HG02678 (cell line): Measurements from ENCODE around the gene PDZD4.

ENCODE experiments used
- ATAC-seq: cut with Tn5 transposase; IDR thresholded peaks from one replicate; pipeline ENCODE4 v1.9.1; 2021; ENCODE audit warnings: mild to moderate bottlenecking, moderate library complexity; ENCODE audit not compliant: unreplicated experiment

PDZD4 gene

DNA sequence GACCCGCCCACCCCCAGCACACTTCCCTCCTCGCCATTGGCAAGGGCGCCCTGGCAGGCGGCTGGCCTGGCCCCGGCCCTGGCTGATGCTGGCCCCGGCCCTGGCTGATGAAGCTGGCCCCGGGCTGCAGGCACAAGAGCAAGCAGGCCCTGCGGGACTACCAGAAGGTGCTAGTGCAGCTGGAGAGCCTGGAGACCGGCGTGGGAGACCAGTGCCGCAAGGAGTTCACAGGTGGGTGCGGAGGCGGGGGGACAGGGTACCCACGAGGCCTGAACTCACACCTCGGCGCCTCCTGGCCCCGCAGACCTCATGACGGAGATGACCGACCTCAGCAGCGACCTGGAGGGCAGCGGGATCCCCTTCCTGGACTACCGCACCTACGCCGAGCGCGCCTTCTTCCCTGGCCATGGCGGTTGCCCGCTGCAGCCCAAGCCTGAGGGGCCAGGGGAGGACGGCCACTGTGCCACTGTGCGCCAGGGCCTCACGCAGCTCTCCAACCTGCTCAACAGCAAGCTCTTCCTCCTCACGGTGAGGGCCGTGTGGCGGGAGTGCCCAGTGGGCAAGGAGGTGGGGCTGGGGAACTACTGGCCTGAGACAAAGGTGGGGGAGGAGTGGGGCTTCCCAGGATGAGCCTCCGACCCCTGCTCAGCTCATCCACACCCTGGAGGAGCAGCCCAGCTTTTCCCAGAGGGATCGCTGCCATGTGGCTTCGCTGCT is 55.6 kb downstream of the PDZD4 start:
- ATAC-seq = no peak

DNA sequence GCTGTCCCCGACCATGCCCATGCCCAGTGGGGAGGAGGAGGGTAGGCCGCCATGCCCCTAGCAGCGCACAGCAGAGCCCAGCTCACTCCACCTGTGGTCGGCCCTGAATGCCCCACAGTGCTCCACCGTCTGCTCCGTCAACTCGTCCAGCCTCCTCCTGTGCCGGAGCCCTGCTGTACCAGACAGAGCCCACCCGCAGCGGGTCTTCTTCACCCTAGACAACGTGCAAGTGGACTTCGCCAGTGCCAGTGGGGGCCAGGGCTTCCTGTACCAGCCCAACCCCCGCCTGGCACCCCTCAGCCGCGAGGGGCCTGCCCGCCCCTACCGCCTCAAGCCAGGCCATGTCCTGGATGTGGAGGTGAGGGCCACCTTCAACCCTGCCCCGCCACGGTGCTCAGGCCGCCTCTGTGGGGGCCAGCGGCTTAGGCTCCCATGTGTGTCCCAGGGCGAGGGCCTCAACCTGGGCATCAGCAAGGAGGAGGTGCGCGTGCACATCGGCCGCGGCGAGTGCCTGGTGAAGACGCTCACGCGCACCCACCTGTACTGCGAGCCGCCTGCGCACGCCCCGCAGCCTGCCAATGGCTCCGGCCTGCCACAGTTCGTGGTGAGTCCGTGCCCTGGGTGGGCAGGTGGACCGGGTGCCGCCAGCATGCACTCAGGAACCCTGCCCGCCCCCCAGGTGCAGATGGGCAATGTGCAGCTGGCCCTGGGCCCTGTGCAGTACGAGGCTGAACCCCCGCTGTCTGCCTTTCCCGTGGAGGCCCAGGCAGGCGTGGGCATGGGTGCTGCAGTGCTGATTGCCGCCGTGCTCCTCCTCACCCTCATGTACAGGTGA is 56.4 kb downstream of the PDZD4 start:
- no peak for ATAC-seq

DNA sequence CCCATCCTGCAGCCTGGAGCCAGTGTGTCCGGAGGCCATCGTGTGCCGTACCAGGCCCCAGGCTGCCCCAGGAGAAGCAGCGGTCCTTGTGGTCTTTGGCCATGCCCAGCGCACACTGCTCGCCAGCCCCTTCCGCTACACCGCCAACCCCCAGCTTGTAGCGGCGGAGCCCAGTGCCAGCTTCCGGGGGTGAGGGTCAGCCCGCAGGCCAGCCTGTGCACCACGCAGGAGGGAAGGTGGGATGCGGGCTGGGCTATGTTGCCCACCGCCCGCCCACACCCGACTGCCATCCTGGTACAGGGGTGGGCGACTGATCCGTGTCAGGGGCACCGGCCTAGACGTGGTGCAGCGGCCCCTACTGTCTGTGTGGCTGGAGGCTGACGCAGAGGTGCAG is 57.1 kb downstream of the PDZD4 start:
- no peak for ATAC-seq

DNA sequence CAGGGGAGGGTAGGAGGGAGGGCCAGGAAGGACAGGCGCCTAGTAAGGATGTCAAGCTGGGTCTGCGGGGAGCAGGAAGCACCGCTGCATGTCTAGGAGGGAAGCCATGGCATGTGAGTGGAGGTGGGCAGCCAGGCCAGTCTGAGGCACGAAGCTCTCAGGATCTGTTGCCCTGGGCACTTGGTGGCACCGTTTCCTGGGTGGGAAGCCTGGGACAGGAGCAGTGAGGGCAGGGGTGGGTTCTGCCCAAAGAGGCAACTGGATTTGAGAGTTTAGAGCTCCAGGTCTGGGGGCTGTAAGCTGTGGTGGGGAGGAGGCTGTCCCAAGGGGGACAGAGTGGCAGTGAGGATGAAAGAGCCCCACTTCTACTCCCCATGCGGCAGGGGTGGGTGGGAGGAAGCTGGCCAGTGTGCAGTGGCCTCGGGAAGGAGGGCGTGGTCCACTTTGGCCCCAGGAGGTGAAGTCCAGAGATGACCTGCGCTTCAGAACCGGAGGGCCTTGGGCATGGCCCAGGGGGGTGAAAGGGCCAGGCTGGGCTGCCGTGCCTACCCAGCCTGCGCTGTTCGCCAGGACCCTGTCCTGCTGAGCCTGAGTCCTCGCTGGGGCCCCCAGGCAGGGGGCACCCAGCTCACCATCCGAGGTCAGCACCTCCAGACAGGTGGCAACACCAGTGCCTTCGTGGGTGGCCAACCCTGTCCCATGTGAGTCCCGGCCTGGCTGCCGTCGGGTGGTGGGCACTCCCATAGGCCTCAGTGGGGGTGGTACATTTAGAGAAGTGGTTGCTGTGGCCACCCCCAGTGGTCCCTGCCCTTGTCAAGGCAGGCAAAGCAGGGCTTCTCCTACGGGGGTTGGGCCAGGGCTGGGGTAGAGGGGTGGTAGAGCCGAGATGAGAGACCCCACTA is 57.8 kb downstream of the PDZD4 start:
- ATAC-seq = no peak

DNA sequence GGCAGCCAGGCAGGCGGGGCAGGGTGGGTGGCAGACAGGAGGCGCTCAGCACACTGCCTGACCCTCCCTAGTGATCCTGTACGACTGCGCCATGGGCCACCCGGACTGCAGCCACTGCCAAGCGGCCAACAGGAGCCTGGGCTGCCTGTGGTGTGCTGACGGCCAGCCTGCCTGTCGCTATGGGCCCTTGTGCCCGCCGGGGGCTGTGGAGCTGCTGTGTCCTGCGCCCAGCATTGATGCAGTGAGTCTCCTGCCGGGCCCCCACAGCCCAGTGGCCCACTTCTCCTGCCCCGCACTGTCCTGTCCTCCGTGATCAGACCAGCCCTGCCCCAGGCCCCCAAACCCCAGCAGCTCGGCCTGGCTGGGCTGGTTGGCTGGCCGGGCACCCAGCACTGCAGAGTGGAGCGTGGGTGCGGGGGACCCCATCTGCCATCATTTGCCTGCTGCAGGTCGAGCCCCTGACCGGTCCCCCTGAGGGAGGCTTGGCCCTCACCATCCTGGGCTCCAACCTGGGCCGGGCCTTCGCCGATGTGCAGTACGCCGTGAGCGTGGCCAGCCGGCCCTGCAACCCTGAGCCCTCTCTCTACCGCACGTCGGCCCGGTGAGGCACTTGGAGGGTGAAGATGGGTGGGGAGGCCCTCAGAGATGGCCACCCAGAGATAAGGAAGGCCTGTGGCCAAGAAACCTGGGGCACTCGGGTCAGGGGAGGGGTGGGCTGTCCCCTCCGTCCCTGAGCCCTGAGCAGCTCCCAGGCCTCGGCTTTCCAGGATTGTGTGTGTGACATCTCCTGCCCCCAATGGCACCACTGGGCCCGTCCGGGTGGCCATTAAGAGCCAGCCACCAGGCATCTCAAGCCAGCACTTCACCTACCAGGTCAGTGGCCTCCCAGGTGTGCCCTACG is 58.7 kb downstream of the PDZD4 start:
- no peak for ATAC-seq

DNA sequence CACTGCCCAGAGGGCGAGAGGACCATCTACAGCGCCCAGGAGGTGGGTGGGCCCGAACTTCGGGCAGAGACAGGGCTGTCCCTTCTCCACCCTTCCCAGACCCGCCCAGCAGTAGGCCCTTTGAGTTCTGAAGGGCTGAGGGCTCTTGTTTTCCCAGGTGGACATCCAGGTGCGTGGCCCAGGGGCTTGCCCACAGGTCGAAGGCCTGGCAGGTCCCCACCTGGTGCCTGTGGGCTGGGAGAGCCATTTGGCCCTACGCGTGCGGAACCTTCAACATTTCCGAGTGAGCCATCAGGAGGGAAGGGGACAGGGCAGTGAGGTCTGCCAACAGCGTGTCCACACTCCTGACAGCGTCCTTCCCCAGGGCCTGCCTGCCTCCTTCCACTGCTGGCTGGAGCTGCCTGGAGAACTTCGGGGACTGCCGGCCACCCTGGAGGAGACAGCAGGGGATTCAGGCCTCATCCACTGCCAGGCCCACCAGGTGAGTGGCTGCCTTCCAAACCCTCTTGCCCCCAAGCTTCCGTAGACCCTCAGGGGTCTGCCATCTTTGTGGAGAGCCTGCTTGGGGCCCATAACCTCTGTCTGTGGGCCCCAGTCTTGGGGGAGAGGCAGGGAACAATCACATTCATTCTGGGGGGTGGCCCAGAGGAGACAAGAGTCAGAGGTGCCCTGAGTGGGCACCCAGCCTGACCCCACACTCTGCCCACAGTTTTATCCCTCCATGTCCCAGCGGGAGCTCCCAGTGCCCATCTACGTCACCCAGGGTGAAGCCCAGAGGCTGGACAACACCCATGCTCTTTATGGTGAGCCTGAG is 59.5 kb downstream of the PDZD4 start:
- no peak for ATAC-seq

DNA sequence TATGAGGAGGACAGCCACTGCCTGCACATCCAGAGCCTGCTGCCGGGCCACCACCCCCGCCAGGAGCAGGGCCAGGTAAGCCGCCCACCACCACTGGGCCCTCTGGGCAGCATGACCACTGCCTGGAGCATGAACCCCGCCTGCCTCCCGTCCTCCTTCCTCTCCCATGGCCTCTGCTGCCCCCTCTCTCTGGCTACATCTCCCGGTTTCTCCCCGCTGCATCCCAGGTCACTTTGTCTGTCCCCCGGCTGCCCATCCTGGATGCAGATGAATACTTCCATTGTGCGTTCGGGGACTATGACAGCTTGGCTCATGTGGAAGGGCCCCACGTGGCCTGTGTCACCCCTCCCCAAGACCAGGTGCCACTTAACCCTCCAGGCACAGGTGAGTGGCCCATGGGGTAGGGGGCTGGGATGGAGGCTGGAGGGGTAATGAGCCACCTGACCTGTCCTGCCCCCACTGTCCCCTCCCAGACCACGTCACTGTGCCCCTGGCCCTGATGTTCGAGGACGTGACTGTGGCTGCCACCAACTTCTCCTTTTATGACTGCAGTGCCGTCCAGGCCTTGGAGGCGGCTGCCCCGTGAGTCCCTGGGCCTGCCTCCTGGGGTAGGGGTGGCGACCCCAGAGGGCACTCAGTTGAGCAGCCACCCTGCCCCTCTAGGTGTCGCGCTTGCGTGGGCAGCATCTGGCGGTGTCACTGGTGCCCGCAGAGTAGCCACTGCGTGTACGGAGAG is 60.3 kb downstream of the PDZD4 start:
- no peak for ATAC-seq

DNA sequence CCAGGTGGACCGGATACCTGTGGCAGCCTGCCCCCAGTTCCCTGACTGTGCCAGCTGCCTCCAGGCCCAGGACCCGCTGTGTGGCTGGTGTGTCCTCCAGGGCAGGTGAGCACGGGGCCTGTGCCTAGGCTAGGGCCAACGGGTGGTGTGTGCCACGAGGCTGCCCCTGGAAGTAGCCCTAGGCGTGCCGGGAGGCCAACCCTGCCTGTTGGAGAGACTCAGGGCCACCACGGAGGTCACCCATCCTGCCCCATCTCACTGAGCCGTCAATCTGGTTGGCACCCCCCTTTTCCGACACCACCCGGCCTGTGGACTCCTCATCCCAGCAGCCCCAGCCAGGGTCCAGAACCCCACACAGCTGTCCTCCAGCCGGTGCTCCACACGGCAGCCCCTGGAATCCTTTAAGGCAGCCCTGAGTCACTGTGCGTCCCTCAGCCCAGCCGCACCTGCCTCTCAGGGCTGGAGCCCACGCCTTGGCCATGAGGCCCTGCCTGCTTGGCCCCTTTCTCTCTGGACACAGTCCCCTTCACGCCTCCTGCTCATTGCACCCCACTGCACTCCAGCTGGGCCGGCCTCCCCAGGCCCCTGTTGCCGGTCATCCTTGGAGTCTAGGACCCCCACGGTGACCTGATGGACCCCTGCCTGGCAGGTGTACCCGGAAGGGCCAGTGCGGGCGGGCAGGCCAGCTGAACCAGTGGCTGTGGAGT is 61.0 kb downstream of the PDZD4 start:
- ATAC-seq = no peak

DNA sequence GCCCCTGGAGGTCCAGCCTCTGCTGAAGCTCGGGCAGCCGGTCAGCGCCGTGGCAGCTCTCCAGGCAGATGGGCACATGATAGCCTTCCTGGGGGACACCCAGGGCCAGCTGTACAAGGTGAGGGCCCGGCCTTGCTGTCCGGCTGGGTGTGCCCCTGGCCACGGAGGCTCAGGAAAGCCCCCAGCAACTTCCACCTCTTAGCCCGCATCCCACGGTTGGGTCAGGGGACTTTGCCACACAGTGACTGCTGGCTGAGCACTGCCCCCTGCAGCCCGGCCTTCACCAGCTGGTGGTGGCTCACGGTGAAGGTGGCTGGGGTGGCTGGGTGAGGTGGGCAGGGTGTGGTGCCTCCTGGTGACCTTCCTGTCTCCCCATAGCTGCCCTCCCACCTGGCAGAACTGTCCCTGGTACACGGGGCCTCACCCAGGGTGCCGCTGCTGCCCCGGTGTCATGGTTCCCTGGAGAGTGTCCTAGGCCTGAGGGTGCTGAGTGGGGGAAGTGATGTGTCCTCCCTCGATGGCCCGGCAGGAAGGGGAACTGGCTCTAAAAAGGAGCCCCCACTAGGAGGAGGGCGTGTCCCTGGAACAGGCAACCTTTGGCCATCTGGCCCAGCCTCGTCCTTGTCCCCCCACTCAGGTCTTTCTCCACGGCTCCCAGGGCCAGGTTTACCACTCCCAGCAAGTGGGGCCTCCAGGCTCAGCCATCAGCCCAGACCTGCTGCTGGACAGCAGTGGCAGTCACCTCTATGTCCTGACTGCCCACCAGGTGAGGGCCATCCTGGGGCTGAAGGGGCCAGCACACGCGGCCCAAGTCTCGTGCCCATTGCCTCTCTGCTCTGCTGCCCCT is 61.8 kb downstream of the PDZD4 start:
- no peak for ATAC-seq

DNA sequence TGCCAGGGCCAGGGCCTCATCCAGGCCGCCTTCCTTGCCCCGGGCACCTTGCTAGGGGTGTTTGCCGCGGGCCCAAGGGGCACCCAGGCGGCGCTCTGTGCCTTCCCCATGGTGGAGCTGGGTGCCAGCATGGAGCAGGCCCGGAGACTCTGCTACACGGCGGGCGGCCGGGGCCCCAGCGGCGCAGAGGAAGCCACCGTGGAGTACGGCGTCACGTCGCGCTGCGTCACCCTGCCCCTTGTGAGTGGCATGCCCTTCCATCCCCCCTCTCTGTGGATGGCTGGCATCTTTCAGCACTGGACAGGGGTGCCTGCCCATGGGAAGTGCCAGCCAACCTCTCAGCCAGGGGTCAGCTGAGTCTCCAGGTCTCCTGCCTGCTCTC is 62.7 kb downstream of the PDZD4 start:
- no peak for ATAC-seq

DNA sequence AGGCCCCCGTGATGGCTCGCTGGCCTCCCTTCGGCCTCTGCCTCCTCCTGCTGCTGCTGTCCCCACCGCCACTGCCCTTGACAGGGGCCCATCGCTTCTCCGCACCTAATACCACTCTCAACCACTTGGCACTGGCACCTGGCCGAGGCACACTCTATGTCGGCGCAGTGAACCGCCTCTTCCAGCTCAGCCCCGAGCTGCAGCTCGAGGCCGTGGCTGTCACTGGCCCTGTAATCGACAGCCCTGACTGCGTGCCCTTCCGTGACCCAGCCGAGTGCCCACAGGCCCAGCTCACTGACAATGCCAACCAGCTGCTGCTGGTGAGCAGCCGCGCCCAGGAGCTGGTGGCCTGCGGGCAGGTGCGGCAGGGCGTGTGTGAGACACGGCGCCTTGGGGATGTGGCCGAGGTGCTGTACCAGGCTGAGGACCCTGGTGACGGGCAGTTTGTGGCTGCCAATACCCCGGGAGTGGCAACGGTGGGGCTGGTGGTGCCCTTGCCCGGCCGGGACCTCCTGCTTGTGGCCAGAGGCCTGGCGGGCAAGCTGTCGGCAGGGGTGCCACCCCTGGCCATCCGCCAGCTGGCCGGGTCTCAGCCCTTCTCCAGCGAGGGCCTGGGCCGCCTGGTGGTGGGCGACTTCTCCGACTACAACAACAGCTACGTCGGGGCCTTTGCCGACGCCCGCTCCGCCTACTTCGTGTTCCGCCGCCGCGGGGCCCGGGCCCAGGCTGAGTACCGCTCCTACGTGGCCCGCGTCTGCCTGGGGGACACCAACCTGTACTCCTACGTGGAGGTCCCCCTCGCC is 63.3 kb downstream of the PDZD4 start:
- ATAC-seq = no peak

DNA sequence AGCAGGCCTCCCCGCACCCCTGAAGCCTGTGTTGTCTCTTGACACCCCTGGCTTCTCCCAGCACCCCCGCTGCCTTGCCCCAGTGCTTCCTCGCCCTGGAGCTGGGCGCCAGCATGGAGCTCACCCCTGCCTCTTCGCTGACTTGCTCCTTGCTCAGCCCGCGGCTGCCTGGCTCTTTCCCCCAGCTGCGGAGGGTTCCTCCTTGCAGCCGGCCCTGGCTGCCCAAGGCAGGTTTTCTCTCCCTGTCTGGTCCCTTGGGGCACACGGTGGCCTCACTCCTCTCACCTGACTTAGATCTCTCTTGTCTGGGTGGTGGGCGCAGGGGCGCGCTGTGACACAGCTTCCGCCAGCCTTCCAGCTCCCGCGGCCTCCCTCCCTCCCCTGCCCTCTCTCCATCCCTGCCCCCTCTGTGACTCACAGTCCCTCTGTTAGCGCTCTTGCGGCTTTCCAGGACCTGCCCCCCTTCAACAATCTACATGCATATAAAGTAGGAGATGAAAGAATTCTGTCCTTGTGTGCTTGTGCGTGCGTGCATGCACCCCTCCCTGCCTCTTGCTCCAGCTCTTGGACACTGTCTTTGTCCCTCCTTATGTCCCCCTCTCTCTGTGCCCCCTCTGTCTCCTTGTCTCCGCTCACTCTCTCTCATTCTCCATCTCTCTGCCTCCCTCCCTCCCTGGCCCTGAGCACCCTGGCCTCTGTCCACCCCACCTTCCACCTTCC is 64.1 kb downstream of the PDZD4 start:
- ATAC-seq = no peak

DNA sequence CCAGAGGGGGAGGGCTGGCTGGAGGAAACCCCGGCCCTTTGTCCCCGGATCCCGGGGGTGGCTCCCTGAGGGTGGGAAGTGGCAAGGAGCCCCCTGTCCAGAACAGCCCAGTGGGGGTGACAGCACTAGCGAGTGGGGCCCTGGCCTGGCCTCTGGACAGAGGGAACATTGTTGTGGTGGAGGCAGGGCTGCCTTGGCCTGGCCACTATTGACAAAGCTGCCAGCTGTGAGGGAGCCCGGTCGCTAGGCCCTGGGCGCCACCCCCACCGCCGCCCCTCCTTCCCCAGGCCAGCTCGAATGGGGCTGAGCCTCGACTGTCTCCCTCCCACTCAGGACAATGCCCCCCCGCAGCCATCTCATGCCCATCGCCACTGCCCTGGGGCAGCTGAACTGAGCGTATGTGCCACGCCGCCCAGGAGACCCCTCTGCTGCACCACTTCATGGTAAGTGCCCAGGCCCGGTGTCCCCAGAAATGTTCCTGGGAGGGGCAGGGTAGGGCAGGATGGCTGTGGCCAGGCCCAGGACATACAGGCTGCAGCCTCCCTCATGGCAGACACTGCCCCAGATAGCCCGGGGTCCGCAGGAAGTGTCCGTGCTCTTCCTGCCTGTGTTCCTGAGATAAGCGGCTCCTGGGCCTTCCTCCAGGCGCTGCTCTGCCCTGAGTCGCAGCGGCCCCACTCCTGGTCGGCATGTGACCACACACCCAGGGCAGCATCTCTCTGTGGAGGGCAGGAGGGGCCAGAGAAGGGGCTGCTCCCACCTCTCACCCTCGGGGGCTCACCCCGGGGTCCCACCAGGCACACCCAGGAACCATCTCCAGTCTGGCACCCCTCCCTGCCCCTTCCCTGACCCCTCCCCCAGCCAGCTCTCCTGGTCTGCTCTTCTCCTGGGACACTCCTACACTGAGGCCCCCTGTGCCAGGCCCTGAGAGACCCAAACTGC is 64.9 kb downstream of the PDZD4 start:
- no peak for ATAC-seq

DNA sequence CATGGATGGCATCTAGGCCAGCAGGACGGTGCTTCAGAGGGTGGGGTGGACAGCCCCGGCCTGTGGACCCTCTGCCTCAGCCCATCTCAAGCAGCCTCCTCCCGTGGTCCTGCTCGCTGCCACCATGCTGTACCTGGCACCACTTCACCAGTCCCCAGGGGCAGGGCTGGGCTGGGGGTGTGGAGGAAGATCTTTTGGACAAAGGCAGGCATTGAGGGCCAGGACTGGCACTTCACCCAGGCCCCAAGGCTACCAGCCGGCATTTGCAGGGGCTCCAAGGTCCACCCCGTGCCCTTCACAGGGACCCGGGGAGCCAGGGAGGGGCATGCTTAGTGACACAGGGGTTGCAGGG is 65.6 kb downstream of the PDZD4 start:
- ATAC-seq = no peak
